Spleen (tissue), 11 donors: ENCODE data around the gene SMIM5. TPM values are rescaled to one million over a fixed set of nuclear protein-coding genes. Genes with fewer than 3 reads are reported as not detected.
A peak's percentile ranks its signal among the peaks of the same experiment; 100 is the strongest.

ENCODE experiments used
- DNase-seq: peaks from one replicate; pipeline ENCODE4 v3.0.0-alpha.2; 2020
- H3K27ac ChIP-seq, 8 donors: fragments of 200-600 bp; sonication (generic) in 7 of 8; 1 replicate in 4 of 8; 2 replicates in 4 of 8; pipeline versions ENCODE4 v1.5.0 to v1.8.0; 2016 to 2021; ENCODE audit warnings: inconsistent platforms in 4 of 8, mild to moderate bottlenecking in 4 of 8, moderate library complexity in 1 of 8
- H3K27me3 ChIP-seq, 7 donors: fragments of 200-600 bp; sonication (generic) in 6 of 7; replicated peaks in 1 of 7; 1 replicate in 4 of 7; 2 replicates in 3 of 7; pipeline versions ENCODE4 v1.5.0 to v1.8.0; 2016 to 2021; ENCODE audit warnings: inconsistent platforms in 3 of 7, mild to moderate bottlenecking in 1 of 7
- H3K36me3 ChIP-seq, 6 donors: fragments of 200-600 bp; sonication (generic) in 5 of 6; 1 replicate in 4 of 6; 2 replicates in 2 of 6; pipeline versions ENCODE4 v1.5.0 to v1.8.0; 2016 to 2021; ENCODE audit warnings: inconsistent platforms in 2 of 6
- H3K4me1 ChIP-seq, 6 donors: fragments of 200-600 bp; sonication (generic) in 5 of 6; 1 replicate in 3 of 6; 2 replicates in 3 of 6; pipeline versions ENCODE4 v1.5.0 to v1.8.0; 2016 to 2021; ENCODE audit warnings: inconsistent platforms in 3 of 6
- H3K4me3 ChIP-seq, 8 donors: fragments of 200-600 bp; sonication (generic) in 7 of 8; 1 replicate in 4 of 8; 2 replicates in 4 of 8; pipeline versions ENCODE4 v1.5.0 to v1.8.0; 2016 to 2021; ENCODE audit warnings: inconsistent platforms in 4 of 8, mild to moderate bottlenecking in 4 of 8, moderate library complexity in 2 of 8
- H3K9me3 ChIP-seq, 8 donors: fragments of 200-600 bp; sonication (generic) in 7 of 8; 1 replicate in 4 of 8; 2 replicates in 4 of 8; pipeline versions ENCODE4 v1.5.0 to v1.8.0; 2016 to 2021; ENCODE audit warnings: inconsistent platforms in 4 of 8
- CTCF ChIP-seq, 11 experiments: fragments of 200-600 bp in 7 of 11; fragments of 450-650 bp in 4 of 11; sonication (generic) in 4 of 11; IDR thresholded peaks in 8 of 11; conservative IDR thresholded peaks in 3 of 11; 1 replicate in 7 of 11; 2 replicates in 4 of 11; pipeline versions ENCODE4 v1.4.0 to v1.8.0; 2016 to 2021; ENCODE audit warnings: antibody characterized with exemption in 11 of 11, inconsistent platforms in 4 of 11, mild to moderate bottlenecking in 1 of 11
- POLR2A ChIP-seq, 3 donors: fragments of 450-650 bp; IDR thresholded peaks; one replicate each; pipeline ENCODE4 v1.5.1; 2017; ENCODE audit warnings: antibody characterized with exemption in 3 of 3, mild to moderate bottlenecking in 1 of 3
- POLR2AphosphoS5 ChIP-seq, 3 donors: sonication (generic); formaldehyde crosslinking; IDR thresholded peaks; one replicate each; pipeline ENCODE4 v1.5.1; 2017; ENCODE audit warnings: antibody characterized with exemption in 3 of 3
- WGBS, 5 donors: extraction: QIAGEN DNeasy Blood & Tissue Kit in 3 of 5; methylation state at CpG; one replicate each; pipeline versions ENCODE4 v1.1.5 to v1.1.7; 2013 to 2018; 5-methylcytosine and 5-hydroxymethylcytosine counted together
- intact Hi-C: fragments of 100-400 bp; cut with DNase I; formaldehyde crosslinking; loops from one replicate; pipeline ENCODE4 v1.15.0; 2023; ENCODE audit warnings: low total_unique reads
- polyA plus RNA-seq, 3 donors: library from polyadenylated mRNA; stranded (reverse); fragments of 200-250 nt; gene quantifications; one replicate each; pipeline ENCODE4 v1.2.1, GENCODE V29; 2013
- total RNA-seq, 7 donors: library from RNA; depleted of rRNA in 3 of 7; stranded (reverse); fragments of >200 nt in 3 of 7; fragmentation: NEBNext Ultra II Directional in 4 of 7; extraction: Animal tissue kit (Norgen Biotek cat#: 25700) in 4 of 7; gene quantifications; one replicate each; pipeline versions ENCODE4 v1.1.0 to v1.2.1, GENCODE V29; 2016 to 2021
- donor health status: healthy with polysubstance abuse.
- donor health status: DM: no; HTN: no; CAD: no; lungs with moderate emphysema.
- donor health status: DM: no; HTN: no; CAD: no.
- donor health status: Bipolar disorder and iron deficiency.
- donor health status: healthy.
- donor health status: DM: no; HTN: no; CAD: no.
- donor health status: DM: yes; HTN: yes; CAD: no.

SMIM5 gene
- total and polyA plus RNA-seq, 10 donors, result 2.1 to 5.1 (median 3.7) TPM

GRCh38 chr17:75641343-75641742 lies 8.1 kb downstream of the SMIM5 start:
- peaks cover 0 to 23% (median 10%) of the 10 kb centered on the region in 6 donors for H3K4me1 ChIP-seq
- no peak overlapping the region for H3K27ac ChIP-seq
- H3K36me3 ChIP-seq, result peaks cover 0 to 90% (median 13%) of the 10 kb centered on the region in 6 donors
- H3K9me3 ChIP-seq, result no peaks in the 10 kb centered on the region
- intact Hi-C loops, result no loop called here
- H3K27me3 ChIP-seq, result no peaks in the 10 kb centered on the region
- 91 to 97% (median 93%) methylated on average over 9 of the region's 9 CpGs for WGBS, 5 donors
- no peak for DNase-seq
- TF ChIP-seq CTCF (IDR thresholded peaks at IDR 0.05 in 8 of 11, conservative IDR thresholded peaks at IDR 0.05 in 3 of 11), result no peak
- no peak for TF ChIP-seq POLR2A (IDR thresholded peaks at IDR 0.05)
- no peak for TF ChIP-seq POLR2AphosphoS5 (IDR thresholded peaks at IDR 0.05)
- H3K4me3 ChIP-seq, result no peak overlapping the region

- peaks cover 0 to 29% (median 12%) of the 10 kb centered on the region in 6 donors for H3K4me1 ChIP-seq
- H3K9me3 ChIP-seq, result no peaks in the 10 kb centered on the region
- no peak overlapping the region for H3K4me3 ChIP-seq
- H3K27ac ChIP-seq, result peak overlapping the region in 1 of 8 donors; percentile 18
- DNase-seq, result no peak
- TF ChIP-seq CTCF (IDR thresholded peaks at IDR 0.05 in 8 of 11, conservative IDR thresholded peaks at IDR 0.05 in 3 of 11) (no peak), POLR2AphosphoS5 (IDR thresholded peaks at IDR 0.05) (no peak), POLR2A (IDR thresholded peaks at IDR 0.05) (no peak)
- H3K36me3 ChIP-seq, result peaks cover 0 to 87% (median 13%) of the 10 kb centered on the region in 6 donors
- no peaks in the 10 kb centered on the region for H3K27me3 ChIP-seq
- intact Hi-C loops, result no loop called here
- 80 to 87% (median 84%) methylated on average over 7 of the region's 7 CpGs for WGBS, 5 donors
These were observed 9.0 kb downstream of the SMIM5 start for GRCh38 chr17:75642182-75642783.

GRCh38 chr17:75642784-75643642 lies 9.8 kb downstream of the SMIM5 start:
- Histone ChIP-seq H3K27ac (peak overlapping the region in 1 of 8 donors; percentile 18), H3K27me3 (no peaks in the 10 kb centered on the region), H3K9me3 (no peaks in the 10 kb centered on the region), H3K4me3 (no peak overlapping the region), H3K36me3 (peaks cover 0 to 90% (median 13%) of the 10 kb centered on the region in 6 donors), H3K4me1 (peaks cover 0 to 29% (median 12%) of the 10 kb centered on the region in 6 donors)
- intact Hi-C loops, result no loop called here
- no peak for TF ChIP-seq POLR2A (IDR thresholded peaks at IDR 0.05)
- TF ChIP-seq CTCF (IDR thresholded peaks at IDR 0.05 in 8 of 11, conservative IDR thresholded peaks at IDR 0.05 in 3 of 11), result no peak
- no peak for TF ChIP-seq POLR2AphosphoS5 (IDR thresholded peaks at IDR 0.05)
- WGBS, 5 donors, result 84 to 96% (median 94%) methylated on average over 10 to 17 of the region's 17 CpGs
- peak; percentile 58 for DNase-seq

- H3K27ac ChIP-seq, result no peak overlapping the region
- H3K36me3 ChIP-seq, result peaks cover 0 to 91% (median 13%) of the 10 kb centered on the region in 6 donors
- WGBS, 5 donors, result 94 to 99% (median 97%) methylated on average over 7 of the region's 7 CpGs
- peaks cover 0 to 29% (median 12%) of the 10 kb centered on the region in 6 donors for H3K4me1 ChIP-seq
- no peak for DNase-seq
- no peak overlapping the region for H3K4me3 ChIP-seq
- intact Hi-C loops, result no loop called here
- H3K9me3 ChIP-seq, result no peaks in the 10 kb centered on the region
- no peaks in the 10 kb centered on the region for H3K27me3 ChIP-seq
- TF ChIP-seq POLR2AphosphoS5 (IDR thresholded peaks at IDR 0.05) (no peak), CTCF (IDR thresholded peaks at IDR 0.05 in 8 of 11, conservative IDR thresholded peaks at IDR 0.05 in 3 of 11) (no peak)
These were observed 10.4 kb downstream of the SMIM5 start for GRCh38 chr17:75643643-75644017.
